Prostate gland (tissue), 1 donor: Measurements from ENCODE around the gene AGBL4.

Experiments
- POLR2A ChIP-seq: fragments of 450-650 bp; IDR thresholded peaks from one replicate; pipeline ENCODE4 v1.6.1; 2016; ENCODE audit warnings: antibody characterized with exemption, mild to moderate bottlenecking
- POLR2AphosphoS5 ChIP-seq: sonication (generic); formaldehyde crosslinking; IDR thresholded peaks from one replicate; pipeline ENCODE4 v1.6.1; 2017; ENCODE audit warnings: antibody characterized with exemption

- TF ChIP-seq POLR2A: no peak
- TF ChIP-seq POLR2AphosphoS5: no peak
Observed at GRCh38 chr1:48749068-48749467, 1274.7 kb downstream of the AGBL4 start.
